Chondrocyte (in vitro differentiated cells): ENCODE results near the gene PROCA1. TPM values are rescaled to one million over a fixed set of nuclear protein-coding genes. Genes with fewer than 3 reads are reported as not detected.

Source experiments
- DNase-seq: peaks from one replicate; pipeline ENCODE4 v3.0.0; 2021; ENCODE audit warnings: mixed read lengths, low spot score
- H3K27ac Mint-ChIP-seq: one replicate; pipeline ENCODE4 v1.8.0; 2021; ENCODE audit warnings: mild to moderate bottlenecking, moderate library complexity, mixed read lengths; ENCODE audit not compliant: unreplicated experiment
- H3K27me3 Mint-ChIP-seq: 2 replicates; pipeline ENCODE4 v1.8.0; 2021; ENCODE audit warnings: low read depth, mixed read lengths
- H3K36me3 Mint-ChIP-seq: 2 replicates; pipeline ENCODE4 v1.8.0; 2021; ENCODE audit warnings: low read depth, mixed read lengths
- H3K4me1 Mint-ChIP-seq: 2 replicates; pipeline ENCODE4 v1.8.0; 2021; ENCODE audit warnings: low read depth, mild to moderate bottlenecking, mixed read lengths
- H3K4me3 Mint-ChIP-seq: one replicate; pipeline ENCODE4 v1.8.0; 2021; ENCODE audit warnings: mild to moderate bottlenecking, moderate library complexity, mixed read lengths; ENCODE audit not compliant: unreplicated experiment
- H3K9me3 Mint-ChIP-seq: 2 replicates; pipeline ENCODE4 v1.8.0; 2021; ENCODE audit warnings: low read depth, mixed read lengths
- total RNA-seq: library from RNA; stranded (reverse); gene quantifications from 3 replicates; pipeline ENCODE4 v1.2.1, GENCODE V29; 2021
- TF ChIP-seq, protein P1 (sequence below): fragments of 200-600 bp; sonication (generic); IDR thresholded peaks from 2 replicates; pipeline ENCODE4 v1.5.0; 2021; ENCODE audit warnings: antibody characterized with exemption, mild to moderate bottlenecking, moderate library complexity

PROCA1 gene
- total RNA-seq, 1 donor from 2014 or later, result 2.0 TPM

DNA sequence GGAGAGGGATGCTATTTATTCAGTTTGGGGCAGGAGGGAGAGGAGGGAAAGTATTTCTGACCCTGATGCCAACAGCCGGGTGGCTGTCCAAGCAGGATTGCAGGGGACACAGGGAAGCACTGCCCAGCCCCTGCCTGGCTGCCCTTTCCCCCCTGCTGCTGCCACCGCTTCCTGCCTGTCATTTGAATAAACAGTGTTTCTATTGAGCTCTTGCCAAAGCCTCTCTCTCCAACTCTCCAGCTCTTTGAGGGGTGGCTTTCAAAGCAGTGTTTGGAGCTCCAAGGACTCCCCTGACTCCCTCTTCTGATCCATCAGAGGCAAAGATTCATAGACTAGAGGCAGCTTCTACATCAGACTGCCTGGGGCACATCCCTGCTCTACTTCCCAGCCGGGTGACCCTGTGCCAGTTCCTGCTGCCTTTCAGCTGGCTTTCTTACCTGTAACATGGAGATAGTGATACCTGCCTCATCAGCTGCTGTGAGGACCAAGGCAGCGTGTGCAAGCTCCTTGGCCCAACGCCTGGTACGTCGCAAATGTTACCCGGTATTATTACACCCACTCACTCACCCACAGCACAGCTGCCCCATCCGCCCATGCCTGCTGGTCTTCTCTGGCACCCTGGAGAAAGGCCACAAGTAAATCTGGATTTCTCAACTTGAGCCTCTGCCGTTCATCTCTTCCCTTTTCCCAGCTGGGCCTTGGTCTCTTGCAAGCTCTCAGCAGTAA lies 9.5 kb downstream of the PROCA1 start:
- H3K4me3 Mint-ChIP-seq, result no peak overlapping the region
- peak overlapping the region; percentile 62 for H3K27ac Mint-ChIP-seq
- H3K27me3 Mint-ChIP-seq, result no peaks in the 10 kb centered on the region
- no peaks in the 10 kb centered on the region for H3K9me3 Mint-ChIP-seq
- DNase-seq, result no peak
- H3K4me1 Mint-ChIP-seq, result no peaks in the 10 kb centered on the region
- TF ChIP-seq, protein P1, sequence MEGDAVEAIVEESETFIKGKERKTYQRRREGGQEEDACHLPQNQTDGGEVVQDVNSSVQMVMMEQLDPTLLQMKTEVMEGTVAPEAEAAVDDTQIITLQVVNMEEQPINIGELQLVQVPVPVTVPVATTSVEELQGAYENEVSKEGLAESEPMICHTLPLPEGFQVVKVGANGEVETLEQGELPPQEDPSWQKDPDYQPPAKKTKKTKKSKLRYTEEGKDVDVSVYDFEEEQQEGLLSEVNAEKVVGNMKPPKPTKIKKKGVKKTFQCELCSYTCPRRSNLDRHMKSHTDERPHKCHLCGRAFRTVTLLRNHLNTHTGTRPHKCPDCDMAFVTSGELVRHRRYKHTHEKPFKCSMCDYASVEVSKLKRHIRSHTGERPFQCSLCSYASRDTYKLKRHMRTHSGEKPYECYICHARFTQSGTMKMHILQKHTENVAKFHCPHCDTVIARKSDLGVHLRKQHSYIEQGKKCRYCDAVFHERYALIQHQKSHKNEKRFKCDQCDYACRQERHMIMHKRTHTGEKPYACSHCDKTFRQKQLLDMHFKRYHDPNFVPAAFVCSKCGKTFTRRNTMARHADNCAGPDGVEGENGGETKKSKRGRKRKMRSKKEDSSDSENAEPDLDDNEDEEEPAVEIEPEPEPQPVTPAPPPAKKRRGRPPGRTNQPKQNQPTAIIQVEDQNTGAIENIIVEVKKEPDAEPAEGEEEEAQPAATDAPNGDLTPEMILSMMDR, result no peak
- peaks cover 33% of the 10 kb centered on the region for H3K36me3 Mint-ChIP-seq

DNA sequence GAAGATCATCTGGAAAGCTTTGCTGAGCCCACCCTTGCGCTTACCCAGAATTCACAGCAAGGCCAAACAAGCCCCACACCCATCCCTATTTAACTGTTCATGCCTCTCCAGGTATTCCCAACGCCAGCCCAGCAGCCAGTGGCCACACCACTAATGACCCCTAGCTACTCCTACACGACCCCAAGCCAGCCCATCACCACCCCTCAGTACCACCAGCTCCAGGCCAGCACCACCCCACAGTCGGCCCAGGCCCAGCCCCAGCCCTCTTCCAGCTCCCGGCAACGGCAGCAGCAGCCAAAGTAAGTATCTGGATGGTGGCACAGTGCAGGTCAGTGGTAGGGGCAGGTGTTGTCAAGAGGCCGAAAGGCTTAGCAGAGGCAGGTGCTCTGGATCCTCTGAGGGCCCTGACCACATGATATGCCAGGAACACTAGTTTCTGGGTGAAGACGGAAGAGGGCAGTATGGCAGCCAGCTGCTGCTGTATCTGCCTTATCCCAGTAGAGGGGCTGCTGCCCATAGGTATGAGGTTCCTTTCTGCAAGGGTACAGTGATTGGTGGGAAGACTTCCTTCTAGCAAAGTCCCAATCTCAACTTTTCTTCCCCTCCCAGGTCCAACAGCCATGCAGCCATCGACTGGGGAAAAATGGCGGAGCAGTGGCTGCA lies 10.7 kb downstream of the PROCA1 start:
- Mint-ChIP-seq H3K4me3 (no peak overlapping the region), H3K4me1 (no peaks in the 10 kb centered on the region), H3K27ac (no peak overlapping the region), H3K36me3 (peaks cover 40% of the 10 kb centered on the region), H3K9me3 (no peaks in the 10 kb centered on the region), H3K27me3 (no peaks in the 10 kb centered on the region)
- no peak for DNase-seq
- TF ChIP-seq, protein P1, result no peak

DNA sequence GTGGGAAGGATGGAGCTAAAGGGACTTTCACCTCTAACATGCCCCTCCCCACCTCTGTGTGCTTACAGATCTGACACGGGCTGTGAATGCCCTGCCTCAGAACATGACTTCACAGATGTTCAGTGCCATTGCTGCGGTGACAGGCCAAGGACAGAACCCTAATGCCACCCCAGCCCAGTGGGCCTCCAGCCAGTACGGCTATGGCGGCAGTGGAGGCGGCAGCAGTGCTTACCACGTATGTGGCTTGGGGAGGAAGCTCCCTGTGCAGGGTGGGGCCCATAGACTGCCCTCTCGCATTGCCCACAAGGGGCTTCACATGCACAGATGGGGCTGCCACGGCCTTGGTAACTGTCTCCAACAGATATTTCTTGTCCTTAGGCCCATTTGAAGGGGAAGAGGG lies 11.4 kb downstream of the PROCA1 start:
- Mint-ChIP-seq H3K27me3 (no peaks in the 10 kb centered on the region), H3K9me3 (no peaks in the 10 kb centered on the region), H3K4me3 (no peak overlapping the region), H3K36me3 (peaks cover 41% of the 10 kb centered on the region), H3K27ac (no peak overlapping the region), H3K4me1 (no peaks in the 10 kb centered on the region)
- TF ChIP-seq, protein P1, result no peak
- no peak for DNase-seq

DNA sequence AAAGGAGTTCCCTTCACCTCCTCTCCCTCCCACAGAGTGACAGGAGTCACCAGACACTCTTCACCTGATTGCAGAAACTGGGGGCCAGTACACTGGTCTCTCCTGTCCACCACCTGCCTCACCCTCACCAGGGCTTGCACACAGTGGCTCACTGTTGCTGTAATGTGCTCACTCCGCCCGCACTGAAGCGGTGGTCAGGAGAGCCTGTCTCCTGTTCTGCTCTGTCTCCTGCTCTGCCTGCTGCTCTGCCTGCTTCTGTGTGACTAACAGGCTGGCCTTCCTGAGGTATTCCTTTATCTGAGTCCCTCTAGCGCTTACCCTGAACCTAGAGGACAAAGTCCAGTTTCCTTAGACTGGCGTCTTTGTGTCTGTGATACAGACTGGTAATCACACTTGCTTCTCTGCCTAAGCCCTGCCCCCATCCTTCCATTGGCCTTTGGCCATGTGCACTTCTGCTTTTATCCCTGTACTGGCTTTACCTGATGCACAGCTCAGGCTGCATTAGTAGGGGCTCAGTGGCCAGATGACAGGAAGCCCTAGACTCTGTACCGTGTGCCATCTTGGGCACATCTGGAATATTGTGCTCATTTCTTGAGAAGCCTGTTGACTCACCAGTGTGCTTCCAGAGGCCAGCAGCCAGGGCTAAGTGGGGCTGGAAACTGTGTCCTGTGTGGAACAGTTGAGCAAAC lies 13.3 kb downstream of the PROCA1 start:
- no peaks in the 10 kb centered on the region for H3K9me3 Mint-ChIP-seq
- H3K36me3 Mint-ChIP-seq, result peaks cover 49% of the 10 kb centered on the region
- TF ChIP-seq, protein P1, result no peak
- H3K4me1 Mint-ChIP-seq, result no peaks in the 10 kb centered on the region
- no peak for DNase-seq
- no peak overlapping the region for H3K27ac Mint-ChIP-seq
- no peak overlapping the region for H3K4me3 Mint-ChIP-seq
- no peaks in the 10 kb centered on the region for H3K27me3 Mint-ChIP-seq

DNA sequence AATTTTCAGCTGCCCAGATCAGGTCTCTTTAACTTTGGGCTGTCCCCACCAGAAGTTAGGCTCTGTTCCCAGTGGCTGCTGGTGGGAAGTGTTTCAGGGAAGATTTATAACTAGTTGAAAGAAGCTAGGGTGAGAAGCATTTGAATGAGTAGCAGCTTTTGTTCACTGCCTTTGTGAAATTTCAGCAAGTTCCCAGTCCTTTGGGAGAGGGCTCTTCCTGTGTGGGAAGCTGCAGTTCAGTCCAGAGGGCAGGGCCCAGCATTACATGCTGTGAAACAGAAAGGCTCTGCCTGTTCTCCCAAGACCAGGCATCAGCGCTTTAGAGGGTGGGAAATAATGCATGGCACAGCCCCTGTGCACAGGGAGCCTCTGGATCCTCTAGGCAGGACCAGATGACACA lies 17.8 kb downstream of the PROCA1 start:
- H3K9me3 Mint-ChIP-seq, result no peaks in the 10 kb centered on the region
- H3K27me3 Mint-ChIP-seq, result no peaks in the 10 kb centered on the region
- no peaks in the 10 kb centered on the region for H3K4me1 Mint-ChIP-seq

More for the DNA sequence above, 17.8 kb downstream of the PROCA1 start:
- H3K27ac Mint-ChIP-seq, result no peak overlapping the region
- DNase-seq, result no peak
- H3K36me3 Mint-ChIP-seq, result peaks cover 44% of the 10 kb centered on the region
- TF ChIP-seq, protein P1, result no peak
- no peak overlapping the region for H3K4me3 Mint-ChIP-seq
